Cardiac atrium fibroblast (primary cell): Measurements from ENCODE around the gene EOLA1. TPM values are rescaled to one million over a fixed set of nuclear protein-coding genes. Genes with fewer than 3 reads are reported as not detected.

Experiments used
- total RNA-seq: library from RNA; depleted of rRNA; stranded (reverse); fragments of >200 nt; gene quantifications from 2 replicates; pipeline ENCODE4 v1.2.3, GENCODE V29; 2015

EOLA1 gene
- 4.0 and 14.7 TPM in 2 replicates for total RNA-seq

GRCh38 chrX:149540621-149541520 lies at the start of gene EOLA1:
EOLA1 (plus strand) TSS chrX:149541012; CDS start chrX:149545631, 4,619 bp downstream.

GRCh38 chrX:149504915-149505651 lies 35.7 kb upstream of the EOLA1 start, which contains the start of gene IDS:
IDS (minus strand) TSS chrX:149505306; CDS start chrX:149505137, 169 bp downstream.

GRCh38 chrX:149549701-149550100 lies 8.9 kb downstream of the EOLA1 start, which contains the start of gene HSFX3:
HSFX3 (minus strand) TSS chrX:149549924; CDS start chrX:149549852, 72 bp downstream.

GRCh38 chrX:149587359-149587758 lies 46.5 kb downstream of the EOLA1 start, which contains the start of gene MAGEA9B:
MAGEA9B (minus strand) TSS chrX:149587459; CDS start chrX:149583179, 4,280 bp downstream.

GRCh38 chrX:149595214-149595613 lies 54.4 kb downstream of the EOLA1 start, which contains the start of gene HSFX2:
HSFX2 (minus strand) TSS chrX:149595314; CDS start chrX:149594700, 614 bp downstream.

Other genes starting within 250 kb of the EOLA1 start
- gene IDS, start 35.7 kb upstream of the EOLA1 start, total RNA-seq, result 21.9 and 25.6 TPM in 2 replicates
- gene HSFX3, start 8.9 kb downstream of the EOLA1 start, total RNA-seq, result not detected in 2 replicates
- not detected in 2 replicates for gene MAGEA9B, start 46.4 kb downstream of the EOLA1 start, total RNA-seq
- gene HSFX2, start 54.3 kb downstream of the EOLA1 start, total RNA-seq, result 0.16 TPM in 1 of 2 replicates, not detected in the other
- gene TMEM185A, start 90.8 kb downstream of the EOLA1 start, total RNA-seq, result 8.1 and 11.0 TPM in 2 replicates
- gene MAGEA11, start 171.0 kb downstream of the EOLA1 start, total RNA-seq, result not detected in 2 replicates
- 0.54 TPM in 1 of 2 replicates, not detected in the other for gene HSFX1, start 233.1 kb downstream of the EOLA1 start, total RNA-seq
- not detected in 2 replicates for gene MAGEA9, start 240.9 kb downstream of the EOLA1 start, total RNA-seq